CD14-positive monocyte (primary cell): ENCODE data around the gene CA10. TPM values are rescaled to one million over a fixed set of nuclear protein-coding genes. Genes with fewer than 3 reads are reported as not detected.

Experiments used
- DNase-seq, 3 donors: peaks; one replicate each; pipeline ENCODE4 v3.0.0-alpha.2; 2011 to 2022
- H2AFZ ChIP-seq: 2 replicates; pipeline ENCODE4 v1.6.0; 2012; ENCODE audit warnings: mild to moderate bottlenecking, low read depth, low read length, inconsistent platforms; ENCODE audit not compliant: insufficient read depth, poor library complexity, severe bottlenecking
- H3K27ac ChIP-seq, 2 donors: 1 replicate in 1 of 2; 2 replicates in 1 of 2; pipeline ENCODE4 v1.5.1; 2012 to 2013; ENCODE audit warnings: low read length in 2 of 2, control low read depth in 1 of 2, inconsistent platforms in 1 of 2, low read depth in 1 of 2, mild to moderate bottlenecking in 1 of 2
- H3K27me3 ChIP-seq, 2 donors: one replicate each; pipeline versions ENCODE4 v1.6.0 to v1.6.1; 2011 to 2013; ENCODE audit warnings: low read length in 2 of 2; ENCODE audit not compliant: control insufficient read depth in 2 of 2, insufficient read depth in 2 of 2
- H3K36me3 ChIP-seq, 2 donors: replicated peaks in 1 of 2; 1 replicate in 1 of 2; 2 replicates in 1 of 2; pipeline versions ENCODE4 v1.5.1 to v1.6.1; 2012 to 2013; ENCODE audit warnings: low read length in 2 of 2, control low read depth in 1 of 2, inconsistent platforms in 1 of 2, mild to moderate bottlenecking in 1 of 2; ENCODE audit not compliant: insufficient read depth in 2 of 2, control insufficient read depth in 1 of 2
- H3K4me1 ChIP-seq, 2 donors: 1 replicate in 1 of 2; 2 replicates in 1 of 2; pipeline versions ENCODE4 v1.5.1 to v1.6.1; 2012 to 2013; ENCODE audit warnings: low read length in 2 of 2, control low read depth in 1 of 2, inconsistent platforms in 1 of 2, mild to moderate bottlenecking in 1 of 2, moderate library complexity in 1 of 2; ENCODE audit not compliant: insufficient read depth in 2 of 2, control insufficient read depth in 1 of 2
- H3K4me2 ChIP-seq: replicated peaks from 2 replicates; pipeline ENCODE3; 2012; ENCODE audit warnings: low read length, moderate library complexity, mild to moderate bottlenecking; ENCODE audit not compliant: poor library complexity, severe bottlenecking; ENCODE audit errors: extremely low read depth
- H3K4me3 ChIP-seq, 3 experiments: fragments of 200-600 bp in 1 of 3; sonication (generic) in 1 of 3; replicated peaks in 1 of 3; 1 replicate in 2 of 3; 2 replicates in 1 of 3; pipeline ENCODE4 v1.5.1; 2011 to 2013; ENCODE audit warnings: low read length in 3 of 3, mild to moderate bottlenecking in 3 of 3, control low read depth in 2 of 3, low read depth in 2 of 3, inconsistent platforms in 1 of 3, moderate library complexity in 1 of 3
- H3K79me2 ChIP-seq: 2 replicates; pipeline ENCODE4 v1.6.0; 2012; ENCODE audit warnings: mild to moderate bottlenecking, control low read depth, inconsistent platforms, low read length, moderate library complexity; ENCODE audit not compliant: insufficient read depth
- H3K9ac ChIP-seq: 2 replicates; pipeline ENCODE4 v1.6.0; 2017; ENCODE audit warnings: low read length, mild to moderate bottlenecking; ENCODE audit not compliant: insufficient read depth, poor library complexity, severe bottlenecking
- H3K9me3 ChIP-seq, 2 donors: replicated peaks in 1 of 2; 1 replicate in 1 of 2; 2 replicates in 1 of 2; pipeline versions ENCODE4 v1.5.1 to v1.6.1; 2012 to 2013; ENCODE audit warnings: low read length in 2 of 2, control low read depth in 1 of 2; ENCODE audit not compliant: control insufficient read depth in 1 of 2, insufficient read depth in 1 of 2
- H4K20me1 ChIP-seq: 2 replicates; pipeline ENCODE4 v1.6.0; 2012; ENCODE audit warnings: mild to moderate bottlenecking, low read length, control low read depth, moderate library complexity; ENCODE audit not compliant: insufficient read depth
- H3K27ac Mint-ChIP-seq, 7 donors: one replicate each; pipeline ENCODE4 v1.8.0; 2020; ENCODE audit warnings: mild to moderate bottlenecking in 7 of 7, mixed read lengths in 7 of 7, moderate library complexity in 6 of 7, inconsistent platforms in 2 of 7
- H3K27me3 Mint-ChIP-seq, 3 donors: one replicate each; pipeline ENCODE4 v1.8.0; 2021 to 2022; ENCODE audit warnings: low read depth in 3 of 3, mild to moderate bottlenecking in 3 of 3, mixed read lengths in 3 of 3, moderate library complexity in 3 of 3, inconsistent platforms in 1 of 3
- H3K36me3 Mint-ChIP-seq, 2 donors: one replicate each; pipeline ENCODE4 v1.8.0; 2020; ENCODE audit warnings: mixed read lengths in 2 of 2, inconsistent platforms in 1 of 2, mild to moderate bottlenecking in 1 of 2
- H3K4me1 Mint-ChIP-seq: one replicate; pipeline ENCODE4 v1.8.0; 2020; ENCODE audit warnings: mild to moderate bottlenecking, mixed read lengths
- H3K4me3 Mint-ChIP-seq, 2 donors: one replicate each; pipeline ENCODE4 v1.8.0; 2020; ENCODE audit warnings: mild to moderate bottlenecking in 2 of 2, mixed read lengths in 2 of 2, moderate library complexity in 1 of 2
- H3K9me3 Mint-ChIP-seq, 7 donors: one replicate each; pipeline ENCODE4 v1.8.0; 2020 to 2022; ENCODE audit warnings: mixed read lengths in 7 of 7, mild to moderate bottlenecking in 6 of 7, moderate library complexity in 6 of 7, inconsistent platforms in 2 of 7
- WGBS: methylation state at CpG from one replicate; pipeline ENCODE4 v1.1.5; 2013; ENCODE audit warnings: missing lambda C conversion rate; ENCODE audit not compliant: insufficient coverage; 5-methylcytosine and 5-hydroxymethylcytosine counted together
- intact Hi-C, 2 donors: fragments of 100-400 bp; cut with micrococcal nuclease; formaldehyde crosslinking; loops; one replicate each; pipeline versions ENCODE4 v1.15.0 to v1.15.1; 2023
- polyA plus RNA-seq, 3 donors: library from polyadenylated mRNA; depleted of rRNA in 1 of 3; unstranded in 2 of 3; stranded (reverse) in 1 of 3; fragments of 300-500 nt in 2 of 3; fragments of >200 nt in 1 of 3; fragmentation: Illumina TruSeq in 2 of 3; gene quantifications; 1 replicate in 2 of 3; 2 replicates in 1 of 3; pipeline ENCODE4 v1.2.3, GENCODE V29; 2012 to 2021
- TF ChIP-seq, protein P1 (sequence below): fragments of 200-600 bp; IDR thresholded peaks from one replicate; pipeline ENCODE4 v1.8.0; 2022; ENCODE audit warnings: antibody characterized with exemption, mild to moderate bottlenecking

Gene CA10
- polyA plus RNA-seq, 3 donors = not detected

DNA sequence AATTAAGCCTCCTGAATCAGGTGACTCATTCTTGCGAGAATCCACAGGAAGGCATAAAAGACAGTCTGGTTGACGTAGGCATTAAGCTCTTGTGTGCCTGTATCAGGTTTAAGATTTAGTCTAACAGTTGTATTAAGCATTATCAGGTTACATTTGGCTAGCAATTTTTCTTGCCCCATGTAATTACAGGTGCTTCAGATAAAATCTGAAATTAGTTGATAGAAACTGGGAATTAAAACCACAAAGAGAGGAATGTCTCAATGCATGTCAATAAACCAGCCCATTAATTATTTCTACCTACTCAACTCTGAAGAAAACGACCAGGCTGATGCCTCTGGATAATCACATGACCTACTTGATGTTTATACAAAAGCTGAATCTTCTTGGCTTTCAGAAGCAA is 217.2 kb downstream of the CA10 start:
- Mint-ChIP-seq H3K9me3 (peaks cover 0 to 2% (median 0%) of the 10 kb centered on the region in 7 donors), H3K27ac (no peak overlapping the region), H3K27me3 (no peaks in the 10 kb centered on the region), H3K4me3 (no peak overlapping the region), H3K4me1 (no peaks in the 10 kb centered on the region), H3K36me3 (no peaks in the 10 kb centered on the region)
- Histone ChIP-seq H3K4me2 (no peak overlapping the region), H3K9ac (no peak overlapping the region), H3K4me3 (no peak overlapping the region), H3K27me3 (no peaks in the 10 kb centered on the region), H2AFZ (no peak overlapping the region), H4K20me1 (no peaks in the 10 kb centered on the region), H3K27ac (no peak overlapping the region), H3K4me1 (no peaks in the 10 kb centered on the region), H3K79me2 (no peaks in the 10 kb centered on the region), H3K9me3 (peaks cover 0 to 2% of the 10 kb centered on the region in 2 donors), H3K36me3 (no peaks in the 10 kb centered on the region)
- no peak for DNase-seq
- 58% methylated on average over 3 of the region's 3 CpGs for WGBS
- TF ChIP-seq, protein P1, sequence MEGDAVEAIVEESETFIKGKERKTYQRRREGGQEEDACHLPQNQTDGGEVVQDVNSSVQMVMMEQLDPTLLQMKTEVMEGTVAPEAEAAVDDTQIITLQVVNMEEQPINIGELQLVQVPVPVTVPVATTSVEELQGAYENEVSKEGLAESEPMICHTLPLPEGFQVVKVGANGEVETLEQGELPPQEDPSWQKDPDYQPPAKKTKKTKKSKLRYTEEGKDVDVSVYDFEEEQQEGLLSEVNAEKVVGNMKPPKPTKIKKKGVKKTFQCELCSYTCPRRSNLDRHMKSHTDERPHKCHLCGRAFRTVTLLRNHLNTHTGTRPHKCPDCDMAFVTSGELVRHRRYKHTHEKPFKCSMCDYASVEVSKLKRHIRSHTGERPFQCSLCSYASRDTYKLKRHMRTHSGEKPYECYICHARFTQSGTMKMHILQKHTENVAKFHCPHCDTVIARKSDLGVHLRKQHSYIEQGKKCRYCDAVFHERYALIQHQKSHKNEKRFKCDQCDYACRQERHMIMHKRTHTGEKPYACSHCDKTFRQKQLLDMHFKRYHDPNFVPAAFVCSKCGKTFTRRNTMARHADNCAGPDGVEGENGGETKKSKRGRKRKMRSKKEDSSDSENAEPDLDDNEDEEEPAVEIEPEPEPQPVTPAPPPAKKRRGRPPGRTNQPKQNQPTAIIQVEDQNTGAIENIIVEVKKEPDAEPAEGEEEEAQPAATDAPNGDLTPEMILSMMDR = no peak
- intact Hi-C loops = no loop called here

DNA sequence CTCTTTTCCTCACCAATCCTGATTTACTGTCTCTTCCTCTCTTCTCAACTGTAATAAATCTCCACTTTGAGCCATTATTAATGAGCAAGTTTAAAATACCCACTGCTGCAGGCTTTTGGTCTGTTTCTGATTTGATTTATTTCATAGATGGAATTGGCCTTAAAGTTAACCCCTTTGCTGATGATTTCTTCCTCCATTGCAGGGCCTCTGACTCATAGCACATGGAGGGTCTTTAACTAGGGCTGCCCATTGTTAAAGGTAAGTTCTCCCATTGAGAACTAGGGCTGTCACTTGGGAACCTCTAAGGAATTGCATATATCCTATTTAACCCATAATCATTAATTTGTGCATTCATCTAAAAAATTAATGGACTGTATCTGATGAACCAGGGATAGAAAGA is 221.2 kb downstream of the CA10 start:
- Mint-ChIP-seq H3K9me3 (peaks cover 0 to 2% (median 0%) of the 10 kb centered on the region in 7 donors), H3K27me3 (peaks cover 0 to 3% (median 0%) of the 10 kb centered on the region in 3 donors), H3K4me3 (no peak overlapping the region), H3K27ac (no peak overlapping the region), H3K36me3 (no peaks in the 10 kb centered on the region), H3K4me1 (no peaks in the 10 kb centered on the region)
- no peaks in the 10 kb centered on the region for H3K4me1 ChIP-seq
- H3K4me2 ChIP-seq = no peak overlapping the region
- no peak overlapping the region for H3K27ac ChIP-seq
- H2AFZ ChIP-seq = no peak overlapping the region
- intact Hi-C loops = no loop called here
- H3K79me2 ChIP-seq = no peaks in the 10 kb centered on the region
- no peaks in the 10 kb centered on the region for H4K20me1 ChIP-seq
- peaks cover 0 to 3% of the 10 kb centered on the region in 2 donors for H3K9me3 ChIP-seq
- no peaks in the 10 kb centered on the region for H3K27me3 ChIP-seq
- no peak for DNase-seq
- TF ChIP-seq, protein P1 = no peak
- H3K36me3 ChIP-seq = no peaks in the 10 kb centered on the region
- no peak overlapping the region for H3K9ac ChIP-seq
- no peak overlapping the region for H3K4me3 ChIP-seq
